ENCODE results near the gene MAPKAPK2.
A peak's percentile ranks its signal among the peaks of the same experiment; 100 is the strongest.

The MAPKAPK2 gene

DNA sequence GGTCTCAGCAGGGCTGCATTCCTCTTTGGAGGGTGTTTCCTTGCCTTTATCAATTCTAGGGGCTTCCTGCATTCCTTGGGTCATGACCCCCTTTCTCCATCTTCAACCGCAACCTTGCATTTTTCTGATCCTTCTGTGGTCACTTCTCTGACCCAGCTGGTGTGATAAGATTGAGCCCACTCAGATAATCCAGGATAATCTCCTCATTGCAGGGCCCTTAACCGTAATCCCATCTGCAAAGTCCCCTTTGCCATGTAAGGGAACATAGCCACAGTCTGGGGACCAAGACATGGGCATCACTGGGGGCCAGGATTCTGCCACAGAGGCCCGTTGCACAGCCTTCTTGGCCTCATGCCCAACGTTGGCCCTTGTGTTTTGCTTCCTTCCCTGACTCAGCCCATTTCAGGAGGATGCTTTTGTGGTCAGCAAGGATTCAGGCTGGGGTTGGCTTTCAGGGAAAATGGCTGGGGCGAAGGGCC, 50.9 kb downstream of the MAPKAPK2 start:
- no peak for DNase-seq (ENCODE audit: insufficient read length, low spot score)
- FAIRE-seq: no peak
- TF ChIP-seq, protein P1, sequence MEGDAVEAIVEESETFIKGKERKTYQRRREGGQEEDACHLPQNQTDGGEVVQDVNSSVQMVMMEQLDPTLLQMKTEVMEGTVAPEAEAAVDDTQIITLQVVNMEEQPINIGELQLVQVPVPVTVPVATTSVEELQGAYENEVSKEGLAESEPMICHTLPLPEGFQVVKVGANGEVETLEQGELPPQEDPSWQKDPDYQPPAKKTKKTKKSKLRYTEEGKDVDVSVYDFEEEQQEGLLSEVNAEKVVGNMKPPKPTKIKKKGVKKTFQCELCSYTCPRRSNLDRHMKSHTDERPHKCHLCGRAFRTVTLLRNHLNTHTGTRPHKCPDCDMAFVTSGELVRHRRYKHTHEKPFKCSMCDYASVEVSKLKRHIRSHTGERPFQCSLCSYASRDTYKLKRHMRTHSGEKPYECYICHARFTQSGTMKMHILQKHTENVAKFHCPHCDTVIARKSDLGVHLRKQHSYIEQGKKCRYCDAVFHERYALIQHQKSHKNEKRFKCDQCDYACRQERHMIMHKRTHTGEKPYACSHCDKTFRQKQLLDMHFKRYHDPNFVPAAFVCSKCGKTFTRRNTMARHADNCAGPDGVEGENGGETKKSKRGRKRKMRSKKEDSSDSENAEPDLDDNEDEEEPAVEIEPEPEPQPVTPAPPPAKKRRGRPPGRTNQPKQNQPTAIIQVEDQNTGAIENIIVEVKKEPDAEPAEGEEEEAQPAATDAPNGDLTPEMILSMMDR (IDR thresholded peaks at IDR 0.05; ENCODE audit: insufficient read depth, missing control alignments): no peak

DNA sequence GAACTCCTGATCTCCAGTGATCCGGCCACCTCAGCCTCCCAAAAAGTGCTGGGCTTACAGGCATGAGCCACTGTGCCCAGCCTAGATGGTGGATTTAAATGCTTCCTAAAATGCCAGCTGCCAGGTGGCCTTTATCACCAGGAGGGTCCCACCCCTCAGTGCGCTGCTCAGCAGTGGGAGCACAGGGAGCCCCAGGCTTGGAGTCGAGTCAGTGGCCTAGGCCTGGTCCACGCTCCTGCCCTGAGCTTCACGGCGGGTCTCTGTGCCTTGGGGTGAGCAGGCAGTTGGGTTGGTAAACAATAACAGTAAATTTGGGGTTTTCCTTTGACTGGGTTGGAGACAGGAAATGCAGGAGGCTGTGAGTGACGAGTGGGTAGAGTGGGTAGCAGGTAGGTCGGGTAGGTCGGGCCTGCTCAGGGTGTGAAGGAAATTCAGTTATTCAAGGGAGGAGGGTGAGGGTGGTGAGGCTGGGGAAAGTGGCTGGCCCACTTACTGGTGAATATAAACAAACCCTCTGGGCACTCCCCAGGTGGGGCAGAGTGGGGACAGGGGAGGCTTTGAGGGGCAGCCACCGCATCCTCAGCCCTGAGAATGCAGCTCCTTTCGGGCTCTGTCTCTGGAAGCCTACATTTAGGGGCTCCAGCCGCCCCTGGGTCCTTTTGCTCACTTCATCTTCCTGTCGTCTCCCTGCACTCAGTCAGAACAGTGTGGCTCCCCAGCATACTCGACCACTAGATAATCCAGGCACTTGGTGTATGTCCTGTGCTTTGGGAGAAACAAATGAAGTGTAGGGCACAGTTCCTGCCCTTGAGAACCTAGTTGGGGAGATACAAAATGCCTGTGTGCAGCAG, 52.4 kb downstream of the MAPKAPK2 start:
- TF ChIP-seq, protein P1 (IDR thresholded peaks at IDR 0.05; ENCODE audit: insufficient read depth, missing control alignments): no peak
- FAIRE-seq (no peak), DNase-seq (ENCODE audit: insufficient read length, low spot score) (no peak)

DNA sequence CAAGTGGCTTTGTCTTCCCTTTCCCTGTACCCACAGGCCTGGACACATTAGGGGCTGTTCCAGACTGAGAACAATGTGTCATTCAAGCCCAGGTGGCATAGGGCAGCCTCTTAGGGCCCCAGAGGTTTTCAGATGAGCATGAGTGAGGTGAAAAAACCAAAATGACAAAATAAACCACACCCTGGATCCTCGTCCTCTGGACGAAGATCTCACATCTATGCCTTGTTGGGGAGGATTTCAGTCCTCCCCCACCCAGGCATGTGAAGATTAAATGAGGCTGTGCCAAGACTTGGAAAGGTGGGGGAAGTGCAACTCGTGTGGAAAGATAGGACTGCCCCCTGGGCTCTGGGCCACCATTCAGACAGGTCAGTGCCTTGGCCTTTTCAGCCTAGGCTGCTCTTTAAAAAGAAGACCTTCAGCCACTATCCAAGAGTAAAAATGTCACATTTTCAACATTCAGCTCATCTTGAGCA, 53.1 kb downstream of the MAPKAPK2 start:
- no peak for DNase-seq (ENCODE audit: insufficient read length, low spot score)
- FAIRE-seq: no peak

GRCh38 chr1:206738370-206739366, 54.0 kb downstream of the MAPKAPK2 start:
- FAIRE-seq (no peak), DNase-seq (ENCODE audit: insufficient read length, low spot score) (no peak)
- TF ChIP-seq, protein P1 (IDR thresholded peaks at IDR 0.05; ENCODE audit: insufficient read depth, missing control alignments): peak; percentile 33

More for the DNA sequence above, 53.1 kb downstream of the MAPKAPK2 start:
- TF ChIP-seq, protein P1 (IDR thresholded peaks at IDR 0.05; ENCODE audit: insufficient read depth, missing control alignments): no peak

DNA sequence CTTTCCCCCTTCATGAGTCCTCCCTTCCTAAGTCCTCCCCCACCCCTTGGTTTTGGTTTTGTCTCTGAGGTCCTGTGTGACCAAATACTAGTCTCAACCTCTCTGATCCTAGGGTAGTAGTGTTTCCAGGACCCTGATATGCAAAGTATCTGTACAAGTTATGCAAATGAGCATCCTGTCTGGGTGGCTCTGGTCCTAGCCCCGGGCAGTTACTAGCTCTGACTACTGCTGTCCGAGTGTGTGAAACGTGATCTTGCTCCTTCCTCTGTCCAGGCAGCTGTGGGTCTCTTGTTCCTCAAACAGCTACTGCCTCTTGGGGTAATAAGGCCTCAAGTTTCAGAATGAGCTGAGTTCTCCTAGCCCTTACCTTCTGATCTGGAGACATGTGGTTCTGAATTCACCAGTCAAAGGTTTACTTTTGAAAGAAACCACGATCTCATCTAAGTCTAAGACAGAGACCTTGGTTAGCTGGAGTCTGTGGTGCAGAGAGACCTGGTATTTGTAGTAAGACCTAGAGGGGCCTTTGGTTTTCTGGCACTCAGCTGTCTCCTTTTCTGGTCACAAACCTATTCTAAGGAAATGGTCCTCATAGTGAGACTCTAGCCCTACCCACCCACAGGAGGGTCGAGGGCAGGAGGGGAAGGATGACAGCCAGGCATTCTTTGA, 54.8 kb downstream of the MAPKAPK2 start:
- TF ChIP-seq, protein P1 (IDR thresholded peaks at IDR 0.05; ENCODE audit: insufficient read depth, missing control alignments): no peak
- no peak for DNase-seq (ENCODE audit: insufficient read length, low spot score)
- FAIRE-seq: no peak

GRCh38 chr1:206741142-206741701, 56.5 kb downstream of the MAPKAPK2 start:
- DNase-seq (ENCODE audit: insufficient read length, low spot score) (no peak), FAIRE-seq (no peak)
- TF ChIP-seq, protein P1 (IDR thresholded peaks at IDR 0.05; ENCODE audit: insufficient read depth, missing control alignments): no peak

Data from D721Med (cell line).